Endometrial microvascular endothelial cells (primary cell): Measurements from ENCODE around the gene TMA7. TPM values are rescaled to one million over a fixed set of nuclear protein-coding genes. Genes with fewer than 3 reads are reported as not detected.

Source experiments
- in situ Hi-C: cut with HindIII; loops from 2 replicates; pipeline ENCODE4 v1.10.0; 2017; ENCODE audit warnings: low sequenced_read_pairs, low pct_unique_long_range_greater_than_20kb; ENCODE audit errors: inconsistent ontology term
- total RNA-seq: library from RNA; depleted of rRNA; stranded (reverse); fragments of >200 nt; gene quantifications from one replicate; pipeline ENCODE4 v1.2.3, GENCODE V29; 2015; ENCODE audit errors: inconsistent ontology term

TMA7 gene
- total RNA-seq, 1 donor from 2014 or later, result 329 TPM

- in situ Hi-C loops, result no loop called here
These were observed 20.5 kb upstream of the TMA7 start for GRCh38 chr3:48419597-48419996.

- in situ Hi-C loops, result no loop called here
These were observed 19.5 kb upstream of the TMA7 start for GRCh38 chr3:48420561-48420960.

- in situ Hi-C loops, result no loop called here
These were observed 17.8 kb upstream of the TMA7 start for GRCh38 chr3:48422272-48422671.

GRCh38 chr3:48422681-48423080 is 17.4 kb upstream of the TMA7 start:
- in situ Hi-C loops, result no loop called here

GRCh38 chr3:48423241-48423882 is 16.7 kb upstream of the TMA7 start:
- in situ Hi-C loops, result no loop called here

GRCh38 chr3:48423883-48424695 is 16.0 kb upstream of the TMA7 start:
- in situ Hi-C loops, result no loop called here

- in situ Hi-C loops, result no loop called here
These were observed 14.7 kb upstream of the TMA7 start for GRCh38 chr3:48425281-48425812.

GRCh38 chr3:48426401-48426909 is 13.6 kb upstream of the TMA7 start:
- in situ Hi-C loops, result no loop called here

GRCh38 chr3:48426944-48427629 is 13.0 kb upstream of the TMA7 start:
- in situ Hi-C loops, result no loop called here

- in situ Hi-C loops, result no loop called here
These were observed 12.5 kb upstream of the TMA7 start for GRCh38 chr3:48427630-48427962.

GRCh38 chr3:48428088-48428571 is 11.9 kb upstream of the TMA7 start:
- in situ Hi-C loops, result no loop called here

GRCh38 chr3:48428572-48429316 is 11.3 kb upstream of the TMA7 start:
- in situ Hi-C loops, result no loop called here

- in situ Hi-C loops, result no loop called here
These were observed 10.6 kb upstream of the TMA7 start for GRCh38 chr3:48429317-48429959.

GRCh38 chr3:48429960-48430707 is 9.9 kb upstream of the TMA7 start, which contains the start of gene PLXNB1:
Gene PLXNB1 (minus strand): TSS chr3:48430086. CDS start chr3:48424611, 5,475 bp downstream.
- in situ Hi-C loops, result no loop called here

GRCh38 chr3:48430708-48431101 is 9.4 kb upstream of the TMA7 start:
- in situ Hi-C loops, result no loop called here

- in situ Hi-C loops, result no loop called here
These were observed 8.6 kb upstream of the TMA7 start for GRCh38 chr3:48431224-48432029.
